Progenitor cell of endocrine pancreas (in vitro differentiated cells): Measurements from ENCODE around the gene P3H1. TPM values are rescaled to one million over a fixed set of nuclear protein-coding genes. Genes with fewer than 3 reads are reported as not detected.

Source experiments
- DNase-seq: peaks from one replicate; pipeline ENCODE4 v3.0.0; 2021; ENCODE audit warnings: low spot score; ENCODE audit not compliant: unreplicated experiment
- H3K27ac Mint-ChIP-seq: 2 replicates; pipeline ENCODE4 v1.8.0; 2021; ENCODE audit warnings: mild to moderate bottlenecking, moderate library complexity, mixed read lengths
- H3K27me3 Mint-ChIP-seq: 2 replicates; pipeline ENCODE4 v1.8.0; 2021; ENCODE audit warnings: mixed read lengths
- H3K36me3 Mint-ChIP-seq: 2 replicates; pipeline ENCODE4 v1.8.0; 2022; ENCODE audit warnings: mixed read lengths; ENCODE audit not compliant: insufficient read depth
- H3K4me1 Mint-ChIP-seq: 2 replicates; pipeline ENCODE4 v1.8.0; 2021; ENCODE audit warnings: low read depth, mixed read lengths
- H3K4me3 Mint-ChIP-seq: 2 replicates; pipeline ENCODE4 v1.8.0; 2021; ENCODE audit warnings: low read depth, mild to moderate bottlenecking, moderate library complexity, mixed read lengths
- H3K9me3 Mint-ChIP-seq: 2 replicates; pipeline ENCODE4 v1.8.0; 2021; ENCODE audit warnings: low read depth, mixed read lengths
- total RNA-seq: library from RNA; stranded (reverse); gene quantifications from 2 replicates; pipeline ENCODE4 v1.2.1, GENCODE V29; 2021
- TF ChIP-seq, protein P1 (sequence below): fragments of 200-600 bp; sonication (generic); IDR thresholded peaks from one replicate; pipeline ENCODE4 v1.5.0; 2021; ENCODE audit warnings: antibody characterized with exemption, mild to moderate bottlenecking; ENCODE audit not compliant: unreplicated experiment

P3H1 gene
- total RNA-seq, 1 donor from 2014 or later, result 72.9 TPM

DNA sequence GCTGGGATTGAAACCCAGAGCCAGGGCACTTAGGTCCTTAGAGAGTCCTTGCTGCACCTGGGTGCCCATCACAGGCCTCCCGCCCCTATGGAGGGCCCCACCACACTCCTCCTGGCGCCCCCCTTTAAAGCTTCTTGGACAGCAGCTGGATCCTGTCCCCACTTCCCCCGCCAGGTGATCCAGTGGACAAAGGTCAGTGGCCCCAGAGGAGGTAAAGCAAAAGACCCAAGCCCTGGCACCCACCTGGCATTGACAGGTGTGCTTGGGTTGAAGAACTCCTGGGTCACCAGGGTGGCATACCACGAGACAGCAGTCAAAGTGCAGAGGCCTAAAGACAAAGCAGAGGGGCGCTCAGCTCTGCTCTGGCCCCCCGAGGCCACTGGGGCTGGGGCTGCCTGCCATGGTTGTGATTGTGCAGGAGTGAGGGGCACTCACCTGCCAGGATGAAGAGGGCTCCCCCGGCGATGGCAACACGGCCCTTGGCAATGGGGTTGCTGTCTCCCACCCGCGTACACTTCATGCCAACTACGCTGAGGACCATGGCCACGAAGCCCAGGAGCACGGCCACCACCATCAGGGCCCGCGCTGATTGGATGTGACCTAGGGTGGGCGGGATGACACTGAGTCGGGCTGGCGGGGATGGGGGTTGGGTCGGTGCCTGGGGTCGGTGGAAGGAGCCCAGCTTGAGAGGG, 28.7 kb downstream of the P3H1 start:
- no peak for DNase-seq
- peaks cover 13% of the 10 kb centered on the region for H3K4me1 Mint-ChIP-seq
- no peaks in the 10 kb centered on the region for H3K27me3 Mint-ChIP-seq
- no peak overlapping the region for H3K27ac Mint-ChIP-seq
- H3K36me3 Mint-ChIP-seq, result no peaks in the 10 kb centered on the region
- TF ChIP-seq, protein P1, sequence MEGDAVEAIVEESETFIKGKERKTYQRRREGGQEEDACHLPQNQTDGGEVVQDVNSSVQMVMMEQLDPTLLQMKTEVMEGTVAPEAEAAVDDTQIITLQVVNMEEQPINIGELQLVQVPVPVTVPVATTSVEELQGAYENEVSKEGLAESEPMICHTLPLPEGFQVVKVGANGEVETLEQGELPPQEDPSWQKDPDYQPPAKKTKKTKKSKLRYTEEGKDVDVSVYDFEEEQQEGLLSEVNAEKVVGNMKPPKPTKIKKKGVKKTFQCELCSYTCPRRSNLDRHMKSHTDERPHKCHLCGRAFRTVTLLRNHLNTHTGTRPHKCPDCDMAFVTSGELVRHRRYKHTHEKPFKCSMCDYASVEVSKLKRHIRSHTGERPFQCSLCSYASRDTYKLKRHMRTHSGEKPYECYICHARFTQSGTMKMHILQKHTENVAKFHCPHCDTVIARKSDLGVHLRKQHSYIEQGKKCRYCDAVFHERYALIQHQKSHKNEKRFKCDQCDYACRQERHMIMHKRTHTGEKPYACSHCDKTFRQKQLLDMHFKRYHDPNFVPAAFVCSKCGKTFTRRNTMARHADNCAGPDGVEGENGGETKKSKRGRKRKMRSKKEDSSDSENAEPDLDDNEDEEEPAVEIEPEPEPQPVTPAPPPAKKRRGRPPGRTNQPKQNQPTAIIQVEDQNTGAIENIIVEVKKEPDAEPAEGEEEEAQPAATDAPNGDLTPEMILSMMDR, result no peak
- no peak overlapping the region for H3K4me3 Mint-ChIP-seq
- no peaks in the 10 kb centered on the region for H3K9me3 Mint-ChIP-seq

DNA sequence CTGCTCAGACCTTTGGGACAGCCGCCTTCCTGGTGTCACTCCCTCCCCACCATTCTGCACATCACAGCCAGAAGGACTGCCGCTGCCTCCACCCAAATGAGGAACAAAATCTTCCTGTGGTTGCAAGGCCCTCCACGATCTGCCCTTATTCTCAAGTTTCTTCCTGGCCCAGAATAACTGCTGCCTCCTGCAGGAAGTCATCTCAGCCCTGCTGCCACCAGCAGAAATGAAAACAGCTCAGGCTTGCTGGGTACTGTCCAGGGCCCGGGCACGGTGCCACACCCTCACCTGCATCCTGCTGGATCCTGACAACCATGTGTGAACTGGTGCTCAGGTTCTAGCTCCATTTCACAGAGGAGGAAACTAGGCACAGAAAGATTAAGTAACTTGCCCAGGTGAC, 29.6 kb downstream of the P3H1 start:
- no peak overlapping the region for H3K27ac Mint-ChIP-seq

DNA sequence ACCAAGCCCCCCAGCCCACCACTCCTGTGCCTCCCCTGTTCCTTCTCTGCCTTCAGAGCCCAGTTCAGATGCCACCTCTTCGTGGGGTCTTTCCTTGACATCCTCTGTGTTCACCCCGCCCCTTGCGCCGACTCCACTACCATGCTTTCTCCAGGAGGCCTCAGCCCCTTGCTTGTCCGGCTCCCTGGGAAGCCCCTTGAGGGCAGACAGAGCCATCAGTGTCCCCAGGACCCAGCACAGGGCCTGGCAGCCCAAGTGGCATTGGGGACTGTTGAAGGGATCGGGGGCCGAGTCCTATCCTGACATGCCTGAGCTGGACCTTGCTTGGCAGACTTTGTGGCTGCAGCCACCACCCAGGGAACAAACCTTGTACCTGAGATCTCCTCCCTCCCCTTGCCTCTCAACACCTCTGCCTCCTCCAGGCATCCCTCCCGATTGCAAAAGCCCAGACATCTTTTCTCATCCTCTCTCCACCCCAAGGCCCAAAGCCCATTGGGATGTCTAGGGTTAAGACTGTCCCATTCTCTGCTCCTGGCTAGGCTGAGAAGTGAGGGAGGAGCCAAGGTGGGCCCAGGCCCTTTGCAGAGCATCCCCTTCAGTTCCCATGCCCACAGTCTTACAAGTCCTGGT, 30.1 kb downstream of the P3H1 start:
- H3K27me3 Mint-ChIP-seq, result no peaks in the 10 kb centered on the region
- H3K27ac Mint-ChIP-seq, result no peak overlapping the region
- TF ChIP-seq, protein P1, result no peak

More for the DNA sequence above, 29.6 kb downstream of the P3H1 start:
- DNase-seq, result no peak
- Mint-ChIP-seq H3K27me3 (no peaks in the 10 kb centered on the region), H3K36me3 (no peaks in the 10 kb centered on the region), H3K4me1 (peaks cover 13% of the 10 kb centered on the region), H3K9me3 (no peaks in the 10 kb centered on the region), H3K4me3 (no peak overlapping the region)
- TF ChIP-seq, protein P1, result no peak

DNA sequence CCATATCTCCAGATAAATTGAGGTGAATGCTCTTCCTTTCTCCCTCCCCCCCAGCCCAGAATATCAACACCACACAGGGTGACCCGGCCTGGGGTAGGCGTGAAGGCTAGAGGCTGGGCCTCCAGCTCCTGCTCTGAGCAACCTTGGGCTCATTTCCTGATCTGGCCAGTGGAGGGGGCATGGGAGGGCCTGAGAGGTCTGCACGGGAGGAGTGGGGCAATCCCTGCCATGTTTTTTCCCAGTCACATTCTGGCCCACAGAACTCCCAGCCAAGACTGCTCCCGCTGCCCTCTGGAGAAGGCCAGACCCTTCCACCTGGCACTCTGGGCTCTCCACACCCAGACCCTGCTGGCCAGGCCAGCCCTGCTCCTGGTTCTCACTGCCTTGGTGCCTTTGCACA, 30.7 kb downstream of the P3H1 start:
- TF ChIP-seq, protein P1, result no peak
- no peaks in the 10 kb centered on the region for H3K9me3 Mint-ChIP-seq
- no peaks in the 10 kb centered on the region for H3K36me3 Mint-ChIP-seq
- H3K4me1 Mint-ChIP-seq, result peaks cover 13% of the 10 kb centered on the region
- no peak for DNase-seq
- no peaks in the 10 kb centered on the region for H3K27me3 Mint-ChIP-seq
- no peak overlapping the region for H3K27ac Mint-ChIP-seq
- no peak overlapping the region for H3K4me3 Mint-ChIP-seq

More for the DNA sequence above, 30.1 kb downstream of the P3H1 start:
- Mint-ChIP-seq H3K4me3 (no peak overlapping the region), H3K9me3 (no peaks in the 10 kb centered on the region), H3K36me3 (no peaks in the 10 kb centered on the region), H3K4me1 (peaks cover 13% of the 10 kb centered on the region)
- DNase-seq, result no peak

DNA sequence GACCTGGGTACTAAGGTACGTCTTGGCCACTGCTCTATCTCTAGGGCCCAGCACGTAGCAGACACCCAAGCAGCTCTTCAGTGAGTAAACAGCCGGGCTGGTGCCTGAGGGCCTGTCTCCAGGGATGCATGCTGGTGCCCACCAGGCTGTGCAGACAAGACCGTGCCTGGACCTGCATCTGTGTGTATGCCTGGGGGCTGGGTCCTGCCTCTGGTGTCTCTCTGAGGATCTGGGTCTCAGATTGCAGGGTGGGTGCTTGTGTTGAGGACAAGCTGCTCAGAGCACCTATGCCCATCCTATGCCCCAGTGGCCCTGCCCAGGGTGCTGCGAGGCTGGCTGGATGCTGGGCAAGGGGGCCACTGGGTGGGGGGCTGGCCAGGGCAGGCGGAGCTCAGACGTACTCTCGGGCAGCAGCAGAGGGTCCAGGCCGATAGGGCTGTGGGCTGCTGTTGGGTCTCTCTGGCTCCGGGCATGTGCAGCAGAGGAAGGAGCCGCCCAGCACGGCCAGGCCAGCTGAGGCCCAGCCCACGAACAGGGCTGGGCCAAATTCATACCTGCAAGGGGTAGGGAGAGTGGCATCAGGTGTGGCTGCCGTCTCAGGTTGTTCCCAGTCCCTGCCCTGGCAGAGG, 31.2 kb downstream of the P3H1 start:
- Mint-ChIP-seq H3K36me3 (no peaks in the 10 kb centered on the region), H3K27ac (no peak overlapping the region), H3K4me3 (no peak overlapping the region), H3K27me3 (no peaks in the 10 kb centered on the region), H3K4me1 (peaks cover 10% of the 10 kb centered on the region), H3K9me3 (no peaks in the 10 kb centered on the region)
- TF ChIP-seq, protein P1, result no peak
- DNase-seq, result no peak
